Neural cell (in vitro differentiated cells): Measurements from ENCODE around the gene SMAD2. TPM values are rescaled to one million over a fixed set of nuclear protein-coding genes. Genes with fewer than 3 reads are reported as not detected.

Source experiments
- H2AFZ ChIP-seq: fragments of 200-600, 300-800 bp; sonication (generic), shearing (Covaris generic); 2 replicates; pipeline ENCODE4 v1.6.0; 2014; ENCODE audit warnings: low read depth, mild to moderate bottlenecking, antibody characterized with exemption, low read length, moderate library complexity
- H3F3A ChIP-seq: fragments of 200-600 bp; shearing (Covaris generic); 2 replicates; pipeline ENCODE4 v1.6.1; 2016; ENCODE audit warnings: mild to moderate bottlenecking, moderate library complexity, mixed read lengths, antibody characterized with exemption, low read length; ENCODE audit not compliant: insufficient read depth, poor library complexity, severe bottlenecking
- H3K27ac ChIP-seq: fragments of 200-600, 300-800 bp; sonication (generic), shearing (Covaris generic); 2 replicates; pipeline ENCODE4 v1.5.1; 2014; ENCODE audit warnings: mild to moderate bottlenecking, low read length, moderate library complexity
- H3K27me3 ChIP-seq: fragments of 300-800, 200-600 bp; sonication (generic), shearing (Covaris generic); 2 replicates; pipeline ENCODE4 v1.6.0; 2014; ENCODE audit warnings: mild to moderate bottlenecking, low read depth, low read length, moderate library complexity; ENCODE audit not compliant: insufficient read depth
- H3K36me3 ChIP-seq: fragments of 300-800, 200-600 bp; sonication (generic), shearing (Covaris generic); 2 replicates; pipeline ENCODE4 v1.5.1; 2014; ENCODE audit warnings: mild to moderate bottlenecking, antibody characterized with exemption, low read length, moderate library complexity; ENCODE audit not compliant: insufficient read depth
- H3K4me2 ChIP-seq: fragments of 300-800, 200-600 bp; sonication (generic), shearing (Covaris generic); 2 replicates; pipeline ENCODE4 v1.6.0; 2014; ENCODE audit warnings: mild to moderate bottlenecking, low read length
- H3K4me3 ChIP-seq: fragments of 300-800, 200-600 bp; sonication (generic), shearing (Covaris generic); 2 replicates; pipeline ENCODE4 v1.5.1; 2014; ENCODE audit warnings: mild to moderate bottlenecking, low read length, moderate library complexity
- H3K79me2 ChIP-seq: fragments of 200-600 bp; shearing (Covaris generic); replicated peaks from 2 replicates; pipeline ENCODE4 v1.6.0; 2014; ENCODE audit warnings: mild to moderate bottlenecking, low read length, moderate library complexity; ENCODE audit not compliant: insufficient read depth
- H3K9ac ChIP-seq: fragments of 300-800, 200-600 bp; sonication (generic), shearing (Covaris generic); 2 replicates; pipeline ENCODE4 v1.6.1; 2016; ENCODE audit warnings: mild to moderate bottlenecking, low read length, mixed read lengths
- H3K9me2 ChIP-seq: fragments of 200-600 bp; shearing (Covaris generic); 2 replicates; pipeline ENCODE4 v1.6.1; 2016; ENCODE audit warnings: mild to moderate bottlenecking, low read length, mixed read lengths; ENCODE audit not compliant: insufficient read depth
- H3K9me3 ChIP-seq: fragments of 200-600, 300-800 bp; sonication (generic), shearing (Covaris generic); 2 replicates; pipeline ENCODE4 v1.6.1; 2016; ENCODE audit warnings: mild to moderate bottlenecking, mixed run types, low read length, moderate library complexity, mixed read lengths
- H4K20me1 ChIP-seq: fragments of 200-600 bp; shearing (Covaris generic); 2 replicates; pipeline ENCODE4 v1.6.1; 2016; ENCODE audit warnings: mild to moderate bottlenecking, mixed run types; ENCODE audit not compliant: insufficient read depth
- CTCF ChIP-seq: fragments of 450-650 bp; IDR thresholded peaks from 2 replicates; pipeline ENCODE4 v1.5.1; 2014; ENCODE audit warnings: antibody characterized with exemption, mild to moderate bottlenecking, moderate library complexity; ENCODE audit not compliant: poor library complexity, severe bottlenecking
- EZH2 ChIP-seq: fragments of 200-600, 300-800 bp; shearing (Covaris generic), sonication (generic); IDR thresholded peaks from 2 replicates; pipeline ENCODE4 v1.6.1; 2014; ENCODE audit warnings: antibody characterized with exemption, low read length, borderline replicate concordance, mild to moderate bottlenecking; ENCODE audit not compliant: insufficient read depth, poor library complexity, severe bottlenecking
- MXI1 ChIP-seq: fragments of 450-650 bp; conservative IDR thresholded peaks from 2 replicates; pipeline ENCODE4 v1.6.1; 2014; ENCODE audit warnings: antibody characterized with exemption, mild to moderate bottlenecking; ENCODE audit not compliant: poor library complexity, severe bottlenecking
- POLR2AphosphoS5 ChIP-seq: IDR thresholded peaks from 2 replicates; pipeline ENCODE4 v1.6.1; 2012
- RAD21 ChIP-seq: fragments of 450-650 bp; conservative IDR thresholded peaks from 2 replicates; pipeline ENCODE4 v1.6.1; 2014; ENCODE audit warnings: antibody characterized with exemption, mild to moderate bottlenecking, moderate library complexity
- REST ChIP-seq: IDR thresholded peaks from 2 replicates; pipeline ENCODE4 v1.6.1; 2012; ENCODE audit warnings: borderline replicate concordance
- SMC3 ChIP-seq: fragments of 450-650 bp; conservative IDR thresholded peaks from 2 replicates; pipeline ENCODE4 v1.6.1; 2014; ENCODE audit warnings: antibody characterized with exemption, mild to moderate bottlenecking, moderate library complexity; ENCODE audit not compliant: poor library complexity
- TAF1 ChIP-seq: IDR thresholded peaks from 2 replicates; pipeline ENCODE4 v1.6.1; 2012; ENCODE audit warnings: low read depth
- polyA plus RNA-seq: library from polyadenylated mRNA; depleted of rRNA; stranded (reverse); fragments of >200 nt; gene quantifications from 2 replicates; pipeline ENCODE4 v1.2.3, GENCODE V29; 2014

Gene SMAD2
- polyA plus RNA-seq, 1 donor from 2014 or later, result 64.7 TPM

GRCh38 chr18:47893939-47894699 is 36.3 kb downstream of the SMAD2 start:
- Histone ChIP-seq H3K27me3 (no peaks in the 10 kb centered on the region), H3K79me2 (peaks cover 18% of the 10 kb centered on the region), H3K9me2 (no peaks in the 10 kb centered on the region), H3K27ac (no peak overlapping the region), H2AFZ (no peak overlapping the region), H3K9ac (no peak overlapping the region), H3K4me3 (no peak overlapping the region), H4K20me1 (no peaks in the 10 kb centered on the region), H3F3A (peaks cover 7% of the 10 kb centered on the region), H3K9me3 (no peaks in the 10 kb centered on the region), H3K36me3 (no peaks in the 10 kb centered on the region), H3K4me2 (no peak overlapping the region)
- TF ChIP-seq TAF1 (no peak), EZH2 (no peak), REST (no peak), RAD21 (no peak), SMC3 (no peak)

- Histone ChIP-seq H3K9ac (no peak overlapping the region), H3F3A (peaks cover 6% of the 10 kb centered on the region), H3K27me3 (no peaks in the 10 kb centered on the region), H3K4me3 (no peak overlapping the region), H3K9me2 (no peaks in the 10 kb centered on the region), H3K4me2 (no peak overlapping the region), H3K79me2 (peaks cover 22% of the 10 kb centered on the region), H3K9me3 (no peaks in the 10 kb centered on the region), H3K27ac (no peak overlapping the region), H3K36me3 (no peaks in the 10 kb centered on the region), H4K20me1 (no peaks in the 10 kb centered on the region), H2AFZ (no peak overlapping the region)
- TF ChIP-seq EZH2 (no peak), POLR2AphosphoS5 (no peak), CTCF (no peak), RAD21 (no peak), TAF1 (no peak), MXI1 (no peak)
Measured at GRCh38 chr18:47893047-47893446, 37.4 kb downstream of the SMAD2 start.
